ENCODE data around the gene PATZ1.

DNA sequence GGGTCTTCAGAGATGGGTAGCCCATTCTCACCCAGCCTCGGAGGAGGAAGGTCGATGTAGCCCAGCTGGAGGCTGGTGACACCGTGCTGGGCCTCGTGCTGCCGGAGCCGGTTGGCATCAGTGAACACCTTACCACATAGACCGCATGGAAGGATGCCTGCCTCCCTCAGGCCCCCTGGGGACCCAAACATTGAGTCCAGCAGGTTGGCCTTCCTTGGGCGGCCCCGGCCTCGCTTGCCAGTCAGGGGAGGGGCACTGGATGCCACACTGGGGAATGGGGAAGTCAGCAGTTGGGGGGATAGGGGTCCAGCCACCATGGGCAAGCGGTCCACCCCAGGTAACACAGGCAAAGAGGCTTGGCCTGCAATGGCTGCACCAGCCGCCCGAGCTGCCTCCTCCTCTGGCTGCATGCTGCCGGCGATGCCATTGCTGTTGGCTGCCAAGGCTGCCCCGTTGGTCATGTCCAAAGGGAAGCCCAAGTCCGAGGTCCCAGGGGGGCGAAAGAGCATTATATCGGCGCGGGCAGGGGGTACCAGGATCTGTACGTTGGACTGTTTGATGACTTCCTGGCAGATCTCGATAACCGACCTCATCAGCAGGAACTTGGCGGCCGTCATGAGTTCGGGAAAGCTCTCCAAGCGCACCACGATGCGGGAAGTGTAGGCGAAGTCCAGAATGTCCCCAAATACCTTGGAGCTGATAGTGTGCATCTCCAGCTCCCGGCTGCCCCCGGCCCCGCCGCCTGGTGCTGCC is 1.4 kb downstream of the PATZ1 start:
- no peak for TF ChIP-seq REST (IDR thresholded peaks at IDR 0.05; ENCODE audit: insufficient read depth in 1 of 2, low read depth in 2 of 2, low read length in 2 of 2)
- no peak for TF ChIP-seq SIN3A (IDR thresholded peaks at IDR 0.05; ENCODE audit: borderline replicate concordance, insufficient read depth, low read length)
- no peak for TF ChIP-seq TAF1 (IDR thresholded peaks at IDR 0.05; ENCODE audit: borderline replicate concordance, insufficient read depth, low read length)
- TF ChIP-seq POLR2AphosphoS5 (IDR thresholded peaks at IDR 0.05; ENCODE audit: low read depth, low read length): no peak

Measured in PFSK-1 (cell line).